DND-41 (cell line): ENCODE measurements around the gene RP2.

Experiments
- ATAC-seq: fragments of 200-7000 bp; cut with Tn5 transposase; 3 replicates; pipeline ENCODE4 v1.9.1; 2021; ENCODE audit warnings: low read depth; ENCODE audit not compliant: insufficient read depth
- DNase-seq: peaks from one replicate; pipeline ENCODE4 v3.0.0-alpha.2; 2020
- H2AFZ ChIP-seq: 2 replicates; pipeline ENCODE4 v1.6.0; 2012; ENCODE audit warnings: low read depth, low read length
- H3K27ac ChIP-seq: 2 replicates; pipeline ENCODE4 v1.5.1; 2012; ENCODE audit warnings: low read length, inconsistent platforms
- H3K27me3 ChIP-seq: fragments of 200-600 bp; sonication (generic); 2 replicates; pipeline ENCODE4 v1.6.0; 2012; ENCODE audit warnings: low read length, mild to moderate bottlenecking, inconsistent platforms; ENCODE audit not compliant: insufficient read depth, poor library complexity
- H3K36me3 ChIP-seq: 2 replicates; pipeline ENCODE4 v1.5.1; 2012; ENCODE audit warnings: low read length, inconsistent platforms; ENCODE audit not compliant: insufficient read depth
- H3K4me1 ChIP-seq: 2 replicates; pipeline ENCODE4 v1.5.1; 2012; ENCODE audit warnings: mild to moderate bottlenecking, low read length; ENCODE audit not compliant: insufficient read depth
- H3K4me2 ChIP-seq: 2 replicates; pipeline ENCODE4 v1.6.0; 2012; ENCODE audit warnings: mild to moderate bottlenecking, moderate library complexity, low read length, inconsistent platforms; ENCODE audit not compliant: insufficient read depth
- H3K4me3 ChIP-seq, 2 experiments: fragments of 200-600 bp in 1 of 2; shearing (Covaris generic) in 1 of 2; 2 replicates each; pipeline ENCODE4 v1.5.1; 2012 to 2016; ENCODE audit warnings: inconsistent platforms in 2 of 2, low read length in 2 of 2, mild to moderate bottlenecking in 2 of 2, low read depth in 1 of 2, moderate library complexity in 1 of 2
- H3K79me2 ChIP-seq: 2 replicates; pipeline ENCODE4 v1.6.0; 2012; ENCODE audit warnings: low read length, inconsistent platforms; ENCODE audit not compliant: insufficient read depth
- H3K9ac ChIP-seq: 2 replicates; pipeline ENCODE4 v1.6.0; 2012; ENCODE audit warnings: low read depth, mild to moderate bottlenecking, inconsistent platforms, low read length, moderate library complexity
- H3K9me3 ChIP-seq: 2 replicates; pipeline ENCODE4 v1.5.1; 2012; ENCODE audit warnings: low read length, moderate library complexity, mild to moderate bottlenecking, inconsistent platforms; ENCODE audit not compliant: insufficient read depth, severe bottlenecking
- H4K20me1 ChIP-seq: 2 replicates; pipeline ENCODE4 v1.6.0; 2012; ENCODE audit warnings: low read length; ENCODE audit not compliant: insufficient read depth
- CTCF ChIP-seq: IDR thresholded peaks from 2 replicates; pipeline ENCODE4 v1.5.1; 2012; ENCODE audit warnings: borderline replicate concordance, low read length, moderate library complexity, mild to moderate bottlenecking; ENCODE audit not compliant: poor library complexity, severe bottlenecking; ENCODE audit errors: extremely low read depth
- EZH2 ChIP-seq: IDR thresholded peaks from 3 replicates; pipeline ENCODE4 v1.6.1; 2012; ENCODE audit warnings: borderline replicate concordance, low read depth, mild to moderate bottlenecking, moderate library complexity, low read length, inconsistent platforms; ENCODE audit not compliant: severe bottlenecking

Gene RP2

GRCh38 chrX:46916273-46916672 lies 79.4 kb downstream of the RP2 start:
- no peak overlapping the region for H2AFZ ChIP-seq
- no peak for TF ChIP-seq EZH2
- TF ChIP-seq CTCF: no peak
- H3K36me3 ChIP-seq: no peaks in the 10 kb centered on the region
- ATAC-seq (no peak), DNase-seq (no peak)
- no peak overlapping the region for H3K4me3 ChIP-seq
- peaks cover 25% of the 10 kb centered on the region for H3K4me1 ChIP-seq
- no peaks in the 10 kb centered on the region for H3K27me3 ChIP-seq
- H3K9ac ChIP-seq: no peak overlapping the region
- peaks cover 29% of the 10 kb centered on the region for H4K20me1 ChIP-seq
- H3K27ac ChIP-seq: no peak overlapping the region
- peaks cover 79% of the 10 kb centered on the region for H3K79me2 ChIP-seq
- H3K4me2 ChIP-seq: no peak overlapping the region
- no peaks in the 10 kb centered on the region for H3K9me3 ChIP-seq

- Histone ChIP-seq H3K36me3 (no peaks in the 10 kb centered on the region), H3K27ac (no peak overlapping the region), H3K79me2 (peaks cover 92% of the 10 kb centered on the region), H4K20me1 (peaks cover 29% of the 10 kb centered on the region), H3K9ac (no peak overlapping the region), H3K9me3 (no peaks in the 10 kb centered on the region), H3K4me2 (no peak overlapping the region), H3K4me3 (no peak overlapping the region), H3K4me1 (peaks cover 20% of the 10 kb centered on the region), H2AFZ (no peak overlapping the region), H3K27me3 (no peaks in the 10 kb centered on the region)
- no peak for DNase-seq
- no peak for ATAC-seq
- no peak for TF ChIP-seq EZH2
- no peak for TF ChIP-seq CTCF
These were observed 80.8 kb downstream of the RP2 start for GRCh38 chrX:46917622-46918021.

GRCh38 chrX:46918434-46918833 lies 81.6 kb downstream of the RP2 start:
- Histone ChIP-seq H3K9ac (no peak overlapping the region), H3K27me3 (no peaks in the 10 kb centered on the region), H3K79me2 (peaks cover 98% of the 10 kb centered on the region), H3K27ac (no peak overlapping the region), H3K4me2 (no peak overlapping the region), H3K36me3 (no peaks in the 10 kb centered on the region), H3K4me1 (peaks cover 20% of the 10 kb centered on the region), H4K20me1 (peaks cover 29% of the 10 kb centered on the region), H2AFZ (no peak overlapping the region), H3K9me3 (no peaks in the 10 kb centered on the region), H3K4me3 (no peak overlapping the region)
- ATAC-seq (no peak), DNase-seq (no peak)
- TF ChIP-seq EZH2 (no peak), CTCF (no peak)

GRCh38 chrX:46920235-46920634 lies 83.4 kb downstream of the RP2 start:
- H4K20me1 ChIP-seq: peaks cover 19% of the 10 kb centered on the region
- H3K4me3 ChIP-seq: no peak overlapping the region
- no peaks in the 10 kb centered on the region for H3K9me3 ChIP-seq
- ATAC-seq (no peak), DNase-seq (no peak)
- no peak overlapping the region for H2AFZ ChIP-seq
- peaks cover 98% of the 10 kb centered on the region for H3K79me2 ChIP-seq
- H3K4me1 ChIP-seq: peaks cover 4% of the 10 kb centered on the region
- no peaks in the 10 kb centered on the region for H3K27me3 ChIP-seq
- no peaks in the 10 kb centered on the region for H3K36me3 ChIP-seq
- H3K27ac ChIP-seq: no peak overlapping the region
- TF ChIP-seq CTCF (no peak), EZH2 (no peak)
- no peak overlapping the region for H3K4me2 ChIP-seq
- no peak overlapping the region for H3K9ac ChIP-seq
